22Rv1 (cell line): Measurements from ENCODE around the gene UBA1.

Source experiments
- ZFX ChIP-seq: fragments of 450-650 bp; IDR thresholded peaks from 2 replicates; pipeline ENCODE4 v1.6.1; 2017; ENCODE audit warnings: antibody characterized with exemption, borderline replicate concordance
- TF ChIP-seq, protein P1 (sequence below): fragments of 450-650 bp; IDR thresholded peaks from 2 replicates; pipeline ENCODE4 v1.5.1; 2017; ENCODE audit warnings: mild to moderate bottlenecking

- TF ChIP-seq, protein P1, sequence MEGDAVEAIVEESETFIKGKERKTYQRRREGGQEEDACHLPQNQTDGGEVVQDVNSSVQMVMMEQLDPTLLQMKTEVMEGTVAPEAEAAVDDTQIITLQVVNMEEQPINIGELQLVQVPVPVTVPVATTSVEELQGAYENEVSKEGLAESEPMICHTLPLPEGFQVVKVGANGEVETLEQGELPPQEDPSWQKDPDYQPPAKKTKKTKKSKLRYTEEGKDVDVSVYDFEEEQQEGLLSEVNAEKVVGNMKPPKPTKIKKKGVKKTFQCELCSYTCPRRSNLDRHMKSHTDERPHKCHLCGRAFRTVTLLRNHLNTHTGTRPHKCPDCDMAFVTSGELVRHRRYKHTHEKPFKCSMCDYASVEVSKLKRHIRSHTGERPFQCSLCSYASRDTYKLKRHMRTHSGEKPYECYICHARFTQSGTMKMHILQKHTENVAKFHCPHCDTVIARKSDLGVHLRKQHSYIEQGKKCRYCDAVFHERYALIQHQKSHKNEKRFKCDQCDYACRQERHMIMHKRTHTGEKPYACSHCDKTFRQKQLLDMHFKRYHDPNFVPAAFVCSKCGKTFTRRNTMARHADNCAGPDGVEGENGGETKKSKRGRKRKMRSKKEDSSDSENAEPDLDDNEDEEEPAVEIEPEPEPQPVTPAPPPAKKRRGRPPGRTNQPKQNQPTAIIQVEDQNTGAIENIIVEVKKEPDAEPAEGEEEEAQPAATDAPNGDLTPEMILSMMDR, result no peak
- TF ChIP-seq ZFX, result no peak
Measured at GRCh38 chrX:47231167-47231566, 37.5 kb downstream of the UBA1 start.
